GM21619 (cell line): ENCODE data around the gene RELB.

Experiments
- ATAC-seq: cut with Tn5 transposase; IDR thresholded peaks from one replicate; pipeline ENCODE4 v1.9.1; 2021; ENCODE audit not compliant: unreplicated experiment

RELB gene

DNA sequence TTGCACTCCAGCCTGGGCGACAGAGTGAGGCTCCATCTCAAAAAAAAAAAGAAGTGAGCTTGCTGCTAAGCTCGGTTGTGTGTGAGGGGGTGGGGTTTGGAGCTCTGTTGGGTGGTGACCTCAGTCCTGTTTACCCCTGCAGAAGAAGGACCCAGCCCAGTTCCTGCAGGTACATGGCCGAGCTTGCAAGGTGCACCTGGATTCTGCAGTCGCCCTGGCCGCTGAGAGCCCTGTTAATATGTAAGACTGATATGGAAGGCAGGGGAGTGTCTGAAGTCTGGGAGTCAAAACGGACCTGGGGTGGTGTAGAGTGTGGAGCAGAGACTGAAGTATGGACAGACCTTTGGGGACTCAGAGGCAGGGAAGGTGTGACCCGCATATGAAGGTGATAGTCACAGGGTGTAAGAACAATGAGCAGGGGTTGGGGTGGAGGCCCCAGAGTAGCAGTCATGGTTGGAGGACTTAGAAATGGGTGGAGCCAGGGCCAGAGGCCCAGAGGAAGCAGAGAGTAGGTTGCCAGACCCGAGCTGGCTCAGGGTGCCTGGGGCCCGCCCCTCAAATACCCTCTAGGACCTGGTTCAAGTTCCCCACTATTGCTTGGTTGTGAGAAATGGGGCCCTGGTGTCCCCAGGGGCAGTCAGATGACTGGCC is 50.8 kb downstream of the RELB start:
- peak; percentile 50 for ATAC-seq

DNA sequence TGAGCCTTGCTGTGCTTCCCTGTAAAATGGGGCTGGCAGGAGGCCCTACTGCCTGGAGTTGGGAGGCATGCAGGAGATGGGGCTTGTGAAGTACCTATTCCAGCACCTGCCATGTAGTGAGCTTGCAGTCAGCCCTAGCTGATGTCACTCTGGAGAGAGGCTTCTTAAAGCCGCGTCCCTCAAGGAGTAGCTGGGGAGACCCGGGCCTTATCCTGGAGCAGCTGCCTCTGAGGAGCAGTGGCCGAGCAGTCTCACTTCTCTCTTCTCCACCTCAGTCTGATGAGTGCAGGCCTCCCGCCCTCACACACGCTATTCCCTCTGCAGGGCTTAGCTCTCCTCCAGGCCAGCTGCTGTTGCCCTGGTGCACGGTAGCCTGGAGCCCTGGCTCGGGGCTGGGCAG is 55.6 kb downstream of the RELB start:
- no peak for ATAC-seq

DNA sequence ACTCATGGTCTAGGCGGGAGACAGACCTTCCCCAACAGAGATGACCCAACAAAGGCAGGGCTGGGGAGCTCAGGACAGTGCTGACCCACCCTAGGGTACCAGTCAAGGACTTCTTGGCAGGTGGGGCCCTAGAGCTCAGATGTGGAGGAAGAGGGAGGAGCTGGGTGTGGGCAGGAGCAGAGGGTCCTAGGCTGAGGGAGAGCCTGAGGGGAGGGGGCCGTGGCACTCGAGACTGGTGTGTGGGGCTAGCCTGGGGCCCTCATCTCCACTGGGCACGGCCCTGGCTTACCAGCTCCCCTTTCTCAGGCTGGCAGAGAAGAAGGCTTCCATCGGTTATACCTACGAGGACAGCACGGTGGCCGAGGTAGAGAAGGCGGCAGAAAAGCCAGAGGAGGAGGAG is 56.2 kb downstream of the RELB start:
- no peak for ATAC-seq

DNA sequence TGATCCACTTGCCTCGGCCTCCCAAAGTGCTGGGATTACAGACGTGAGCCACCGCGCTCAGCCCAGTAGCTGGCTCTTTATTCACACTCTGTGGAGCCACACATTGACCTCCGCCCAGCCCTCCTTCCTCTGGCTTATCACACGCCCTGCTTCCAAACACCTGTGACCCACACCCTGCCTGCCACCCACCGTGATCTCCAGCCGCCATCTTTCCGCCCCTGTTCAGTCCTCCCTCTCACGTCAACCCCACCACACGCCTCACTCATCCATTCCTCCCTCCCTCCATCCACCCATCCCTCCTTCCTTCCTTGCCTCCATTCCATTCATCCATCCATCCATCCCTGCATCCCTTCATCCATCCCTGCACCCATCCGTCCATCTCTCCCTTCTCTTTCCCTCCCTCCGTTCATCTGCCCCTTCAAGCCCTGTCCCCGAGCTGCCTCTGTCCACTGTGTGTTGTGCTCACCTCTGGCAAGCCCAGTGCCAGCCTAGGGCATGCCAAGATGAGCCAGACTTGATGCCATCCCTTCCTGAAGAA is 57.4 kb downstream of the RELB start:
- no peak for ATAC-seq

DNA sequence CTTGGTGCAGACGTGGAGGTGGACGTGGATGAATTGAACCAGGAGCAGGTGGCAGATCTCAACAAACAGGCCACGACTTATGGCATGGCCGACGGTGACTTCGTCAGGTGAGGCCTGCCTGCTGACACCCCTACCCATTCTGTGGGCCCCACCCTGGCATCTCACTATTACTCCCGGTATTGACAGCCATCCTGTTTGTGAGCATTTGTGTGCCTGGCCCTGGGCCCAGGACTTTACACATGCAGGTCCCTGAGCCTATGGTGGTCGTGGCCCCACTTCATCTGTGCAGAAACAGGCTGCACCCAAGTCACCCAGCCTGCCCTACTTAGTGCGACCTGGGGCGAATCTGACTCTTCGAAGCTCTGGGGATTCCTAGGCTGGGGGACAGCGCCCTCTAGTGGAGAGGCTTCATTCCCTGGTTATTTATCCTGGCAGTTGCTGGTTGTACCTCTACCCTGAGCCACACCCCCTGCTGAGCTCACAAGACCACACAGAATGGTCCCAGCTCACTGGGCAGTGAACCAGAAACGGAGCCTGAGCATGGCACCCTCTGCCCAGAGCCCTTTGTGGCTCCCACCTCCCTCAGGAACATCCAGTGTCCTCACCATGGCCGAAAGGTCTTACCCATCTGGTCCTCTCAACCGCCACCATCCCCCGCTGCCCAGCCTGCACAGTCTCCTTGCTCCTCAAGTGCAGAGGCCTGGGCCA is 58.1 kb downstream of the RELB start:
- no peak for ATAC-seq

DNA sequence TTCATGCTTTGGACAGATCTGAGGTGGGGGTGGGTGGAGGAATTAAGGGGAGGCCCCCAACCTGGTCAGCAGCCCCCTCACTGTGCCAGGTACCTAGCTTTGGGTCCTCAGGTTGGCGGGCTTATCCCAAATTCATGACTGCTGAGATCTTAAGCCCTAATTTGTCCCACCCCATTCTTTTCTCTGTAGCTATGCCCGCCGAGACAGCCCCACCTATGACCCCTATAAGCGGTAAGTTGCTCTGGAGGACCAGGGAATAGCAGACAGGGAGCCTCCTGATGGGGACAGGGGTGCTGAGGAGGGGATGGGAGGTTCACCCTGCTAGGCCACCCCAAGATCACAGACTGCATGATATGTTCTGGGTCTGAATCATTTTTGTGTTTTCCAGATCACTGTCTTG is 60.7 kb downstream of the RELB start:
- no peak for ATAC-seq

DNA sequence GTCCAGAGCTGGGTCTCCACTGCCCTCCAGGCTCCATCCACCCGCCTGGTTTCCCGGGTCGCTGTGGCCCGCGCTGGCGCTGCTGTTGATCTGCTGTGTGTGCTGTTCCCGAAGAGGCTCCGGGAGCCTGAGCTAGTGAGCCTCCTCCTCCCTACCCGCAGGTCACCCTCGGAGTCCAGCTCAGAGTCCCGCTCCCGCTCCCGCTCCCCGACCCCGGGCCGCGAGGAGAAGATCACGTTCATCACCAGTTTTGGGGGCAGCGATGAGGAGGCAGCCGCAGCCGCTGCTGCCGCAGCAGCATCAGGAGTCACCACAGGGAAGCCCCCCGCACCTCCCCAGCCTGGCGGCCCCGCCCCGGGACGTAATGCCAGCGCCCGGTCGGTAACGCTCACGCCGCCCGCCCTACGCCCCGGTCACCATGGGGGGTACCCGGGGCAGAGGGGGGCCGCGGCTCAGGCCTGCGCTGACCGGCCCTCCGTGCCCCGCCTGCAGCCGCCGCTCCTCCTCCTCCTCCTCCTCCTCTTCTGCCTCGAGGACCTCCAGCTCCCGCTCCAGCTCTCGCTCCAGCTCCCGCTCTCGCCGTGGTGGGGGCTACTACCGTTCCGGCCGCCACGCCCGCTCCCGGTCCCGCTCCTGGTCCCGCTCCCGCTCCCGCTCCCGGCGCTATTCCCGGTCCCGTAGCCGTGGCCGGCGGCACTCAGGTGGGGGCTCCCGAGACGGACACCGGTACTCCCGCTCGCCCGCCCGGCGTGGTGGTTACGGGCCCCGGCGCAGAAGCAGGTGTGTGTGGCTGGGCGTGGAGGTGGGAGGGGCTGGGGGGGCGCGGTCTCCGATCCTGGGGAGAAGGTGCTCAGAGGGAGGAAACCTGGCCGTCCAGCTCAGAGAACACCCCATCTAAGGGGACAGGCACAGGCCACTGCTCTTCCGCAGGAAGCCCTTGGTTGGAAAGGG is 62.9 kb downstream of the RELB start:
- ATAC-seq = no peak

DNA sequence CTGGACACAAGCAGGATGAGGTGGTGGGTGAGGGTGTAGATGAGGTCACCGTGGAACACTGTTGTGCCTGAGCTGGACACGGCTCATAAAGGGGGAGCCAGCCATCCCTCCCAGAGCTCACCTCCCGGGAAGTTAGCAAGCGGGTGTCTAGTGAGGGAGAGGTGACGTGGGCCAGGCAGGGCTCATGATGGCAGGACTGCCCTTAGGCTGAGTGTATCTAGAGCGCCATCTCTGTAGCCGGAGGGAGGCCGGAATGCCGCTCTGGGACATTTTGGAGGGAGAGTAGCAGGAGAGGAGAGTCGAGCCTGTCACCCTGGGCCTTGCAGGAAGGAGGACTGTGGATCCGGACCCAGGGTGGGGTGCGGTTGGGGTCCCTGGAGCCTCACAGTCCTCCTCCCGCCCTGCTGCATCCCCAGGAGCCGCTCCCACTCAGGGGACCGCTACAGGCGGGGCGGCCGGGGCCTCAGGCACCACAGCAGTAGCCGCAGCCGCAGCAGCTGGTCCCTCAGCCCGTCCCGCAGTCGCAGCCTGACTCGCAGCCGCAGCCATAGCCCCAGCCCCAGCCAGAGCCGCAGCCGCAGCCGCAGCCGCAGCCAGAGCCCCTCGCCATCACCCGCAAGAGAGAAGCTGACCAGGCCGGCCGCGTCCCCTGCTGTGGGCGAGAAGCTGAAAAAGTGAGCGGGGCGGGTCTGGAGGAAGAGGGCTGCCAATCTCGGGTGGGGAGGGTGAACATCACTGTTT is 65.8 kb downstream of the RELB start:
- no peak for ATAC-seq

DNA sequence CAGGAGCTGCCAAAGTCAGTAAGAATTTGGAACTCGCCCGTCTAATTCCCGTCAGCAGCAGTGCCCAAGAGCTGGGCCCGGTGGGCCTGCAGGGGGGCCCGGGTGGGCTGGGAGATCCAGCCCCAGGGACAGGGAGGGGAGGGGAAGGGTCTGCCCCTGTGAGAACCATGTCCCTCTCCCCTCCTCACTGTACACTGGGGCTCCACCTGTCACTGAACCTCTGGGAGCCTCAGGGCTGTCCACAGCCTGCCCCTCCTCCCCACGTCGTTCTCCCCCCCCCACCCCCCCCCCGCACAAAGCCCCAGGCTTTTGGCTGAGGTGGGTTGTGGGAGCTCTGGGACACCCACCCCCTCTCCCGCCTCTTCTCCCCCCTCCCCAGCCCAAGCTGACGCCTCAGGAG is 66.8 kb downstream of the RELB start:
- ATAC-seq = no peak

DNA sequence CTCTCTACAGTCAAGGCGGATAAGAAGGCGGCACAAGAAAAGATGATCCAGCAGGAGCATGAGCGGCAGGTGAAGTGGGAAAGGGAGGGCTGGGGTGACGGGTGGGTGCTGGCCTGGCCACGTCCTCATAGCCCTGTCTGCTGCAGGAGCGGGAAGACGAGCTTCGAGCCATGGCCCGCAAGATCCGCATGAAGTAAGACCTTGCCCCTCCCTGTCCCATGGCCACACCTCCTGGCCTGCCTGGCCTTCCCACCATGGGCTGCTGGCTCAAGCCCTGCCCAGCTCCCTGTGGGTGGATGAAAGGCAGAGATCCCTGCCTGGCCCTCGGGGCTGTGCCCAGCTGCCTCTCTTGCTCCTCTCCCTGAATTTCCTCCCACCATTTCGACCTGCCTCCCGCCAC is 67.8 kb downstream of the RELB start:
- ATAC-seq = no peak

DNA sequence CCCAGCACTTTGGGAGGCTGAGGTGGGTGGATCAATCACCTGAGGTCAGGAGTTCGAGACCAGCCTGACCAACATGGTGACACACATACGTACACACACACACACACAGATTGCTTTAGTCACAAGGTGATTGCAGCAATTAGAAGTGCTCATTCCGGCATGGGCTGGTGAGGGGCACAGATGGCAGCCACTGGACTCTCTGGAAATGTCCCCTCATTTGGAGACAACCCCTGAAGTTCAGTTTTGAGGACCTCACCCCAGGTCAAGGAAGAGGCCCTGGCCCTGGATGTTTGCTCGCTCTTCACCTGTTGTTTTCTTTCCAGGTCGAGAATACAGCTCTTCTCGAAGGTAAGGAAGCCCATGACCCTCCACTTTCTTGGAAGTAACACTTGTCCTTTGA is 69.0 kb downstream of the RELB start:
- ATAC-seq = no peak

DNA sequence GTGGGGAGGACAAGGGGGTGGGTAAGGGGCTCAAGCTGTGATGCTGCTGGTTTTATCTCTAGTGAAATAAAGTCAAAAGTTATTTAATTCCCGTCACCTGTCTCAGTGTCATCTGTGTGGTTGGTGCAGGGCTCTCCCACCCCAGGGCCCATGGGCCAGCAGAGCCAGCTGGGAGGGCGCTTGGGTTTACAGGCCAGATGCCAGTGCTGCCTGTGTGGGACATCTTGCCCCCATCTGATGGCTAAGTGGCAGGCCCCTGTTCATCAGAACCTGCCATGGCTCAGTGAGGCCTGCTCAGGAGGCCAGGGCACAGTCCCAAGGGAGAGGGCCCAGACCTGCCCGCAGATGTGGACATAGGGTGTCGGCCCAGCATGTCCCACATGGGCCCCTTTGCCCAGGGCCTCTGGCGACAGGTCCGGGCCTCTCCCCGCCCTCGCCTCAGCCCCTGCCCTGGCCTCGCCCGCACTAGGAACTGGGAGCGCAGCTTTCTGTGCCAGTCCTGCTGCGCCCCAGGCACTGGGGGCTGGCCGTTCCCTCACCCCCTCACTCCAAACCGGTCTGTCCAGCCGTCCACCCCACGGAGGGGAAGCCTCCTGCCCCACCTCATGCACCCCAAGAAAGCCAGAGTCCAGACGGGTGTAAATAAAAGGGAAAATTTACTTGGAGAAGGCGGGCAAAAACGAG is 69.7 kb downstream of the RELB start:
- ATAC-seq = no peak

DNA sequence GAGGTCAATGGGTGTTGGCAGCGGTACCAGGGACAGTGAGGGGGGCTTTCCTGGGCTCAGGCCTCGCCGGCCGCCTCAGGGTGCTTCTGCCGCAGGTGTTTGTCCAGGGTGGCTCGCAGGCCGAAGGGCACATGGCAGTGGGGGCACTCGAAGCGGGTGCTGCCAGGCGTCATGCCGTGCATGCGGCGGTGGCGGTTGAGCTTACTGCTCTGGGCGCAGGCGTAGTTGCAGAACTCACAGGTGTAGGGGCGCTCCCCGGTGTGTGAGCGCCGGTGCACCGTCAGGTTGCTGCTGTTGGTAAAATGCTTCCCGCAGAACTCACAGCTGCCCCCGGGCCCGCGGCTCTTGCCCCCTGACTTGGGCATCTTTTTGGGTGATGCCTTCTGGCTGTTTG is 70.3 kb downstream of the RELB start:
- no peak for ATAC-seq

DNA sequence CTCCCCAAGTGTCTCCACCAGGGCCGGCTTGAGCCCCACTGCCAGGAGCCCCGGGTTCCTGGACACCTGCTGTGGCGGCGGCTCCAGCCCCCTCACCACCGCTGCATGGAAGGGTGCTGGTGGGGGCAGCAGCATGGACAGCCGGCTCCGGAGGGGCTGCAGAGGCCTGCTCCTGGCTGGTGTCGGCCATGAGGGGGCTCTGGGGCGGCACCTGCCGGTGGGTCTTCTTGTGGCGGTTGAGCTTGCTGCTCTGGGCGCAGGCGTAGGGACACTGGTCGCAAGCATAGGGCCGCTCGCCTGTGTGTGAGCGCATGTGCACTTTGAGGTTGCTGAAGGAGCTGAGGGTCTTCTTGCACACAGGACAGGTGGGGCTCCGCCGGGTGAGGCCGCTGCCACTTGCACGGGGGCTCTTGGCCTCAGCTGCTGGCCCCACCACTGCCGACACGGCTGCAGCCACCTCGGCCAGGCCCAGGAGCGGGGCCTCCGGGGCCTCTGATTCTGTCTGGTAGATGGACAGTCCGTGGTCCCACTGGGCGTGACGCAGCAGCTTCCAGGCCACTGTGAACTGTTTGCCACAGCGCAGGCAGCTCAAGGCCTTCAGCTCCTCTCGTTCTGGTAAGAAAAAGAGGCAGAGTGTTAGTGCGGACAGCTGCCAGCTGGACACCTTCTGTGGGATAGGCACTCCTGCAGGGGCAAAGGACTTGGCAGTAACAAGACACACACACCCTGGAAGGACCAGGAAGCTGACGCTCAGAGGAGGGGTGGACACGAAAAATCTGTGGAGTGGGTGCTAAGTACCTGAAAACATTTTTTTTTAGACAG is 70.9 kb downstream of the RELB start:
- no peak for ATAC-seq

DNA sequence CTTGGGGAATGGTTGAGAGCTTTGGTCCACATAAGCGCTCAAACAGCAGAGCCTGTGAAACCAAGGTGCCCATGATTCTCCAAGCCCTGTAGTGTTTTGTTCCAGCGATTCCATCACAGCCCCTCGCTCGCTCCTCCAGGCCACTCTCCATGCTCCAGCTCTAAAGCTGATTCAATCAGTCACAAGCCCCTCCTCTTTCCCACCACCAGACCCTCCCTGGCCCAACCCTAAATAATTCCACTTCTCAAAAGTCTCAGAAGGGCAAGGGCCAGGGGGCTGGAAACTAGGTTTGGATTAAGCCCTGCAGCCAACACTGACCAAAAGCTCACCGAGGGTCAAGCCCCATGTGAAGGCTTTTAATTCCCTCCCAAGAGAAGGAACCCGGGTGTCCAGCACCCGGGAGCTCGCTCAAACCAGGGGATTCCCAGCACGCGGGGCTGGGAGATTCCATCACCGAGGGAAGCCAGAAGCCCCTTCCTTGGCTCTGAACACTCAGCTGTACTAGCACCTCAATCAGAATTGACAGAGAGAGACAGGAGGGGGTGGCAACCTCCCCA is 73.6 kb downstream of the RELB start:
- ATAC-seq = no peak

DNA sequence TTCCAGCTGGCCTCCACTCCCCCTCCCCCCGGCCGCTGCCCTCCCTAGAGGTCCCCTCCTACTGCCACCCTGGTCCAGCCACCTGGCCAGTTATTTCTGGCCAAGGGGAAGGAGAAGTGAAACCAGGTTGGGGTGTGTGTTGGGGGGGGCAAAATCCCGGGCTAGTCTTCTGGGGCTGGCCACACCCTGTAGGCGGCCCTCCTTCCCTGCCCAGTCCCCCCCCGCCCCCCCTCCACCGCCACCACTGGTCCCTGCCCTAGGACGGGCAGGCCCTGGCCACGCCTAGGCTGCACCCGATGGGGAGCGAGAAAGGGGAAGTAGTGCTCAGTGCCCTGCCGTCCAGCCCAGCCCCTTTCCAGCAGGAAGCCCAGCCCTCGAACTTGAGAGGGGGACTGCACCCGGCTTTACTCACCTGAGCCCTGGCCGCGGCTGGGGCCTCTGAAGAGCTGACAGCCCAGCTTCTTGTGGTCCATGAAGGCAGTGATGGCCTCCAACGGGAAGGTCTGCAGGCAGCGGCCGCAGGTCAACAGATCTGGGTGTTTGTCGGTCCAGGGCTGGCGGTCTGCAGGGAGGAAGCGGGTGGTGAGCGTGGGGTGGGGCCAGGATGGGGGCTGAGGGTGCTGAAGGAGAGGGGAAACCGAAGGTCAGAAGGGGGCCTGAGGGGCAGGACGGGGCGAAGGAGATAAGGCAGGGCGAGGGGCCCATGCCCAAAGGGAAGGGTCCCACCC is 74.2 kb downstream of the RELB start:
- ATAC-seq = peak; percentile 58

DNA sequence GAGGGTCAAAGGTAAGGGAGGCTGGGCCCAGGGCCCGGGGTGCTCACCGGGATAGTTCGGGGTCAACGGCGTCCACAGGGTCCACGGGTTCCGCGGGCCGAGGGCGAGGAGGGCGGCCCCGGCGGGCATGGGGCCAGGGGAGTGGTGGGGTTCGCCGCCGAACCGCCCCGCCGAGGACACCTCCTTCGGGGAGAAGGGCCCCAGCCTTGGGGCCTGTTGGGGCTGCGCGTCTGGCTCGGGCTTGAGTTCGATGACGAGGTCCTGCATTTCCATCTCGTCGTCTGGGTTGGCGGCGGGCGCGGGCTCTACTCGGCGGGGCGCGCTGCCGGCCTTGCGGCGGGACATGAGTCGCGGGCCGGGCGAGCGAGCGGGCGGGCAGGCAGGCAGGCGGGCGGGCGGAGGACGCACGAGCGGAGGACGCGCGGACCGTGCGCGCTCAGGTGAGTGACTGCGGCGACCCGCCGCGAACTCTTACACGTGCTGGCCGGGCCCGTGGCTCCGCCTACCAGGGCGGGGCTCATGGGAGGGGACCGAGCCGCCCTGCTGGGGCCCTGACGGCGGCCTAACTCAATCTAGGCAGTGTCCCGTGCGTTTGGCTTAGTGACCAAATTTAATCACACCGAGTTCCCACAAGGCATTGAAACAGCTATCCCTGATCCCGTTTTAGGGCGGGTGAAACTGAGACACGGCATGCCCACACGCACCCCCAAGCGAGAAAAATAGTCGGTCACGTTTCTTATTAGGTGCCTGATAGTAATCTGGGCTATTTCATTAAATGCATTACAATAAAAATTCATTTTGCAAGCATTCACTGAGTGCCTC is 75.0 kb downstream of the RELB start, which contains the start of gene ZNF296:
Gene ZNF296 (minus strand): TSS at position 450 of the 822 bp plus-strand sequence. CDS start 105 bp downstream, at position 345.
- peak; percentile 37 for ATAC-seq
